ENCODE measurements around the gene EGR1.

GRCh38 chr5:138438724-138439476 lies 26.4 kb upstream of the EGR1 start, which contains the start of gene REEP2:
- no peak for TF ChIP-seq CTCF (optimal IDR thresholded peaks at IDR 0.05 in 1 of 3, IDR thresholded peaks at IDR 0.05 in 1 of 3, conservative IDR thresholded peaks at IDR 0.05 in 1 of 3; ENCODE audit: extremely low read depth in 1 of 3, insufficient read depth in 2 of 3, low read length in 3 of 3)
- TF ChIP-seq EZH2 (IDR thresholded peaks at IDR 0.05; ENCODE audit: low read length): no peak
